PC-3 (cell line): ENCODE measurements around the gene TNFSF15.

Experiments used
- EZH2 ChIP-seq: fragments of 300-600 bp; sonication (generic); IDR thresholded peaks from one replicate; pipeline ENCODE4 v1.6.1; 2017; ENCODE audit warnings: antibody characterized with exemption, mild to moderate bottlenecking, low read length; ENCODE audit not compliant: unreplicated experiment
- EZH2phosphoT487 ChIP-seq: fragments of 300-600 bp; sonication (generic); IDR thresholded peaks from 2 replicates; pipeline ENCODE4 v1.6.1; 2018; ENCODE audit warnings: mild to moderate bottlenecking, antibody characterized with exemption, low read length, borderline replicate concordance
- TF ChIP-seq, protein P1 (sequence below): fragments of 300-600 bp; sonication (generic); conservative IDR thresholded peaks from 2 replicates; pipeline ENCODE4 v1.5.1; 2017; ENCODE audit warnings: antibody characterized with exemption, low read depth, mild to moderate bottlenecking, low read length

DNA sequence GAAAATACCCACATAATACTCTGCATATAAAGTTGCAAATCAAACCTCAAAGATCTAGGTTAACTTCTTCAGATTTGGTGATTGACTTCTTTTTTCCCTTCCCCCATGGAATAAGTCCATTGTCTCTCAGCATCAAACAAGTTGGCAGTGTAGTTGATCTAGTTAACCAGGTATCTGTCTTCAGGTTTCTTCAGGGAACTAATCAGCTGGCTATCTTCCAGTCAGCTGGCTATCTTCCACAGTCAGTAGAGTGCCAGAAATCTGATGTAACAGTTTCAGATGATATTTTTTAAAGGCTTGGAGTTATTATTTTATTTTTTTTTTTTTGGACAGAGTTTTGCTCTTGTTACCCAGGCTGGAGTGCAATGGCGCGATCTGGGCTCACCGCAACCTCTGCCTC lies 16.8 kb downstream of the TNFSF15 start:
- TF ChIP-seq, protein P1, sequence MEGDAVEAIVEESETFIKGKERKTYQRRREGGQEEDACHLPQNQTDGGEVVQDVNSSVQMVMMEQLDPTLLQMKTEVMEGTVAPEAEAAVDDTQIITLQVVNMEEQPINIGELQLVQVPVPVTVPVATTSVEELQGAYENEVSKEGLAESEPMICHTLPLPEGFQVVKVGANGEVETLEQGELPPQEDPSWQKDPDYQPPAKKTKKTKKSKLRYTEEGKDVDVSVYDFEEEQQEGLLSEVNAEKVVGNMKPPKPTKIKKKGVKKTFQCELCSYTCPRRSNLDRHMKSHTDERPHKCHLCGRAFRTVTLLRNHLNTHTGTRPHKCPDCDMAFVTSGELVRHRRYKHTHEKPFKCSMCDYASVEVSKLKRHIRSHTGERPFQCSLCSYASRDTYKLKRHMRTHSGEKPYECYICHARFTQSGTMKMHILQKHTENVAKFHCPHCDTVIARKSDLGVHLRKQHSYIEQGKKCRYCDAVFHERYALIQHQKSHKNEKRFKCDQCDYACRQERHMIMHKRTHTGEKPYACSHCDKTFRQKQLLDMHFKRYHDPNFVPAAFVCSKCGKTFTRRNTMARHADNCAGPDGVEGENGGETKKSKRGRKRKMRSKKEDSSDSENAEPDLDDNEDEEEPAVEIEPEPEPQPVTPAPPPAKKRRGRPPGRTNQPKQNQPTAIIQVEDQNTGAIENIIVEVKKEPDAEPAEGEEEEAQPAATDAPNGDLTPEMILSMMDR: no peak
- TF ChIP-seq EZH2: no peak
- TF ChIP-seq EZH2phosphoT487: no peak
